Upper lobe of left lung (tissue), 6 donors: Measurements from ENCODE around the gene MRPL17. TPM values are rescaled to one million over a fixed set of nuclear protein-coding genes. Genes with fewer than 3 reads are reported as not detected.

Source experiments
- ATAC-seq, 2 donors: fragments of 200-7000 bp; cut with Tn5 transposase; one replicate each; pipeline ENCODE4 v1.9.1; 2022; ENCODE audit warnings: mild to moderate bottlenecking in 2 of 2, moderate library complexity in 2 of 2; ENCODE audit not compliant: low FRiP score in 2 of 2
- DNase-seq, 2 donors: peaks; one replicate each; pipeline ENCODE4 v3.0.0-alpha.2; 2019 to 2020
- H3K27ac ChIP-seq, 4 donors: fragments of 200-600 bp; sonication (generic); one replicate each; pipeline ENCODE4 v1.5.1; 2016 to 2019
- H3K27me3 ChIP-seq, 4 donors: fragments of 200-600 bp; sonication (generic); one replicate each; pipeline ENCODE4 v1.5.1; 2017 to 2019
- H3K36me3 ChIP-seq, 4 donors: fragments of 200-600 bp; sonication (generic); one replicate each; pipeline ENCODE4 v1.5.1; 2016 to 2019
- H3K4me1 ChIP-seq, 4 donors: fragments of 200-600 bp; sonication (generic); one replicate each; pipeline ENCODE4 v1.5.1; 2018 to 2019
- H3K4me3 ChIP-seq, 4 donors: fragments of 200-600 bp; sonication (generic); one replicate each; pipeline ENCODE4 v1.5.1; 2017 to 2019; ENCODE audit warnings: mild to moderate bottlenecking in 2 of 4, moderate library complexity in 1 of 4
- H3K9me3 ChIP-seq, 4 donors: fragments of 200-600 bp; sonication (generic); one replicate each; pipeline ENCODE4 v1.5.1; 2018 to 2019
- CTCF ChIP-seq, 6 experiments: fragments of 450-650 bp in 4 of 6; fragments of 200-600 bp in 2 of 6; sonication (generic) in 2 of 6; IDR thresholded peaks; one replicate each; pipeline ENCODE4 v1.5.1; 2016 to 2019; ENCODE audit warnings: antibody characterized with exemption in 6 of 6
- EP300 ChIP-seq, 4 donors: sonication (generic); formaldehyde crosslinking; IDR thresholded peaks; one replicate each; pipeline ENCODE4 v1.5.1; 2017; ENCODE audit warnings: antibody characterized with exemption in 4 of 4, control low read depth in 2 of 4
- POLR2A ChIP-seq, 4 donors: fragments of 450-650 bp; IDR thresholded peaks; one replicate each; pipeline ENCODE4 v1.5.1; 2016 to 2017; ENCODE audit warnings: antibody characterized with exemption in 4 of 4, mild to moderate bottlenecking in 2 of 4
- POLR2AphosphoS5 ChIP-seq, 2 donors: sonication (generic); formaldehyde crosslinking; IDR thresholded peaks; one replicate each; pipeline ENCODE4 v1.5.1; 2017; ENCODE audit warnings: antibody characterized with exemption in 2 of 2
- WGBS, 2 donors: methylation state at CpG; one replicate each; pipeline ENCODE4 v1.1.5; 2017 to 2018; 5-methylcytosine and 5-hydroxymethylcytosine counted together
- total RNA-seq, 6 donors: library from RNA; depleted of rRNA in 4 of 6; stranded (reverse); fragments of >200 nt in 4 of 6; gene quantifications; one replicate each; pipeline versions ENCODE4 v1.1.0 to v1.2.1, GENCODE V29; 2016 to 2021
- donor health status: DM: no; HTN: no; CAD: no; lungs with moderate emphysema.
- donor health status: DM: no; HTN: yes; CAD: no; lungs with severe emphysema.

MRPL17 gene
- total RNA-seq, 6 donors from 2014 or later: 12.6 to 49.2 (median 22.8) TPM

DNA sequence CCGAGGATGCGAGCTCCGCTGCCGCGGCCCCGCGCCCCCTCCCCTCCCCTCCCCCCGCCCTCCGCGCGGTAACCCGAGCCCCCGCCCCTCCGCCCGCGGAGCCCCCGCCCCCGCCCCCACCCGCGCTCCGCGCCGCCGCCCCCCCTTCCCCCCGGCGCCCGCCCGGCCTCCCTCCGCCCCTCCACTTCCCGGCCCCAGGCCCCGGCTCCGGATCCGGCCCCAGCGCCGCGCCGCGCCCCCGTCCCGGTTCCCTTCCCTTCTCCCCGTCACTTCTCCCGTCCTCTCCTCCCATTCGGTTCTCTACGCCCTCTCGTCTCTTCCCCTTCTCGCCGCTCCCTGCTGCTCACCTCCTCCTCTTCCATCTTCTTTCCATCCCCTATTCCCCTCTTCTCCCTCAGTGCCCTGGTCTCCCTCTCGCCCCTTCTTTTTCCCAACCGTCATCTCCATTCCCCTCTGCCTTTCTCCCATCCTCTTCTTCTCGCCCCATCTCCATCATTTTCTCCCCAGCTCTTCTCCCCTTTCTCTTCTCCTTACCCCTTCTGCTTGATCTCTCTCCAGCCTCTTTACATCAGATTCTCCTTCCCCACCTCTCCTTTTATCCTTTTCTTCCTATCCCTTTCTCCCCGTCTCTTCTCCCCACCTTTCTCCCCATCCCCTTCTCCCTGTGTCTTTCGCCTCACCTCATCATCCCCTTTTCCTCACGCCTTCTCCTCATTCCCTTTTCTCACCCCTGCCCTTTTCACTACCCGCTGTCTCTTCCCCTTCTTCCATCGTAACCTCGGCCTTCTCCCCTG, 27.2 kb downstream of the MRPL17 start, which contains the start of gene DCHS1:
Gene DCHS1, minus strand, starts transcription at position 20 of the 794 bp plus-strand sequence. CDS start 14,196 bp downstream, outside the sequence.
- Histone ChIP-seq H3K36me3 (no peaks in the 10 kb centered on the region), H3K27me3 (peaks cover 0 to 4% (median 0%) of the 10 kb centered on the region in 4 donors), H3K4me1 (peaks cover 6 to 11% (median 9%) of the 10 kb centered on the region in 4 donors), H3K4me3 (peak within 1 kb of the TSS; percentile 28 to 53 (median 48)), H3K9me3 (no peaks in the 10 kb centered on the region), H3K27ac (peak within 1 kb of the TSS; percentile 66 to 86 (median 77))
- ATAC-seq: peak in 1 of 2 donors; percentile 84
- TF ChIP-seq POLR2A (IDR thresholded peaks at IDR 0.05) (no peak), POLR2AphosphoS5 (IDR thresholded peaks at IDR 0.05) (peak in 1 of 2 donors; percentile 23), CTCF (IDR thresholded peaks at IDR 0.05) (no peak), EP300 (IDR thresholded peaks at IDR 0.05) (no peak)
- 14 to 22% methylated on average over 16 to 25 of the region's 56 CpGs for WGBS, 2 donors
- DNase-seq: peak in 1 of 2 donors; percentile 90

DNA sequence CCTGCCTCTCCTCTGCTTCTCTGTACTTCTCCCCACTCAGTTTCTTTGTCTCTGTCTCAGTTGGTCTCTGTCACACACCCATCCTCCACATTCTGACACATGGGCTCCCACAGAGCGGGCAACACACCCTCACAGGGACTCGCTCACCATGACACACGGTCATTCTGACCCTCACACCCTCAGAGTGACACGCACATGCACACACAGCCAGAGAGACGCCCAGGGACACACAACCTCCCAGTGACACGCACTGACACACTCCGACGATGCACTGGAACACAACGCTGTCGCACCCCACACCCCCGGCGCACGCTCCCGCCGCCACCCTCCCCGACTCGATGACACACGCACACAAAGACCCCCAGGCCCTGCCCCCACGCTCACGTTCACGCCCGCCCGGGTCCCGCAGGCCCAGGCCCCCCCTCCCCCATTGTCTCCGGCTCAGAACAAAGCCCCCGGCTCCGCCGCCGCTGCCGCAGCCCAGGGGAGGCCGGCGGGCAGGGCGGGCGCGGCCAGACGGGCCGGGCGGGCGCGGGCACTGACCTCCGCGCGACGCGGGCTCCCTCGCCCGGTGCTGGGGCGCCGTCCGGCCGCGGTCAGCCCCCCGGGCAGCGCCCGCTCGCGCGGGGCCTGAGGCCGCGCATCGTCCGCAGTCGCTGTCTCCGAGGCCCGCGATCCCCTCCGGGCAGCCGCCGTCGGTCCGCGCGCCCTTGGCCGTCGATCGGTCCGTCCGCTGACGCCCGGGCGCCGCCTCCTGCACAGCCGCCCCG, 27.9 kb downstream of the MRPL17 start:
- WGBS, 2 donors: 6 to 7% methylated on average over 12 to 45 of the region's 84 CpGs
- H3K4me3 ChIP-seq: peak overlapping the region; percentile 28 to 53 (median 48)
- no peaks in the 10 kb centered on the region for H3K36me3 ChIP-seq
- no peaks in the 10 kb centered on the region for H3K9me3 ChIP-seq
- H3K27ac ChIP-seq: peak overlapping the region; percentile 66 to 86 (median 77)
- TF ChIP-seq POLR2A (IDR thresholded peaks at IDR 0.05) (no peak), CTCF (IDR thresholded peaks at IDR 0.05) (peak in 1 of 6 experiments; percentile 16), POLR2AphosphoS5 (IDR thresholded peaks at IDR 0.05) (no peak), EP300 (IDR thresholded peaks at IDR 0.05) (no peak)
- H3K27me3 ChIP-seq: peaks cover 0 to 4% (median 0%) of the 10 kb centered on the region in 4 donors
- DNase-seq (peak in 1 of 2 donors; percentile 88), ATAC-seq (peak; percentile 38 to 67)
- peaks cover 6 to 11% (median 9%) of the 10 kb centered on the region in 4 donors for H3K4me1 ChIP-seq

GRCh38 chr11:6654281-6655019, 28.7 kb downstream of the MRPL17 start:
- WGBS, 2 donors: 50 to 55% methylated on average over 9 of the region's 9 CpGs
- ATAC-seq (peak in 1 of 2 donors; percentile 34), DNase-seq (peak in 1 of 2 donors; percentile 19)
- TF ChIP-seq CTCF (IDR thresholded peaks at IDR 0.05): no peak
- TF ChIP-seq POLR2A (IDR thresholded peaks at IDR 0.05): no peak
- no peak for TF ChIP-seq POLR2AphosphoS5 (IDR thresholded peaks at IDR 0.05)
- no peaks in the 10 kb centered on the region for H3K36me3 ChIP-seq
- peaks cover 6 to 11% (median 9%) of the 10 kb centered on the region in 4 donors for H3K4me1 ChIP-seq
- peak overlapping the region in 3 of 4 donors; percentile 47 to 53 (median 50) for H3K4me3 ChIP-seq
- H3K27ac ChIP-seq: peak overlapping the region; percentile 59 to 86 (median 68)
- no peaks in the 10 kb centered on the region for H3K9me3 ChIP-seq
- H3K27me3 ChIP-seq: peaks cover 0 to 4% (median 0%) of the 10 kb centered on the region in 4 donors

GRCh38 chr11:6653656-6654055, 29.5 kb downstream of the MRPL17 start:
- 88 to 91% methylated on average over 2 of the region's 2 CpGs for WGBS, 2 donors
- TF ChIP-seq POLR2AphosphoS5 (IDR thresholded peaks at IDR 0.05) (no peak), POLR2A (IDR thresholded peaks at IDR 0.05) (no peak), EP300 (IDR thresholded peaks at IDR 0.05) (no peak), CTCF (IDR thresholded peaks at IDR 0.05) (no peak)
- Histone ChIP-seq H3K27ac (peak overlapping the region in 1 of 4 donors; percentile 32), H3K4me1 (peaks cover 9 to 11% (median 10%) of the 10 kb centered on the region in 4 donors), H3K4me3 (no peak overlapping the region), H3K36me3 (no peaks in the 10 kb centered on the region), H3K27me3 (peaks cover 0 to 4% (median 0%) of the 10 kb centered on the region in 4 donors), H3K9me3 (no peaks in the 10 kb centered on the region)
- no peak for DNase-seq
- ATAC-seq: no peak
